GM12875 (cell line): Measurements from ENCODE around the gene TNNC1.

ENCODE experiments used
- H3K4me3 ChIP-seq: one replicate; pipeline ENCODE4 v1.5.1; 2011; ENCODE audit warnings: low read depth, low read length, control low read depth
- CTCF ChIP-seq: IDR thresholded peaks from 2 replicates; pipeline ENCODE4 v1.5.1; 2011; ENCODE audit warnings: low read depth, mild to moderate bottlenecking, control low read depth, inconsistent platforms, low read length, moderate library complexity, borderline replicate concordance; ENCODE audit not compliant: insufficient read depth

Gene TNNC1

GRCh38 chr3:52440249-52440551, 13.6 kb downstream of the TNNC1 start:
- TF ChIP-seq CTCF = no peak
- no peak overlapping the region for H3K4me3 ChIP-seq

- H3K4me3 ChIP-seq = no peak overlapping the region
- no peak for TF ChIP-seq CTCF
Observed at GRCh38 chr3:52439426-52440248, 14.2 kb downstream of the TNNC1 start.

- no peak overlapping the region for H3K4me3 ChIP-seq
- TF ChIP-seq CTCF = no peak
Observed at GRCh38 chr3:52438579-52439425, 15.0 kb downstream of the TNNC1 start.

- H3K4me3 ChIP-seq = no peak overlapping the region
- no peak for TF ChIP-seq CTCF
Observed at GRCh38 chr3:52438104-52438376, 15.8 kb downstream of the TNNC1 start.

- H3K4me3 ChIP-seq = no peak overlapping the region
Observed at GRCh38 chr3:52437326-52438103, 16.3 kb downstream of the TNNC1 start.

GRCh38 chr3:52436500-52437149, 17.2 kb downstream of the TNNC1 start:
- TF ChIP-seq CTCF = no peak
- no peak overlapping the region for H3K4me3 ChIP-seq

More at GRCh38 chr3:52437326-52438103, 16.3 kb downstream of the TNNC1 start:
- TF ChIP-seq CTCF = no peak
